Measurements from ENCODE around the gene GABRG3. TPM values are rescaled to one million over a fixed set of nuclear protein-coding genes. Genes with fewer than 3 reads are reported as not detected.

Gene GABRG3
- total and polyA plus RNA-seq, 3 donors from 2014 or later = 3.7 to 13.4 (median 6.9) TPM

DNA sequence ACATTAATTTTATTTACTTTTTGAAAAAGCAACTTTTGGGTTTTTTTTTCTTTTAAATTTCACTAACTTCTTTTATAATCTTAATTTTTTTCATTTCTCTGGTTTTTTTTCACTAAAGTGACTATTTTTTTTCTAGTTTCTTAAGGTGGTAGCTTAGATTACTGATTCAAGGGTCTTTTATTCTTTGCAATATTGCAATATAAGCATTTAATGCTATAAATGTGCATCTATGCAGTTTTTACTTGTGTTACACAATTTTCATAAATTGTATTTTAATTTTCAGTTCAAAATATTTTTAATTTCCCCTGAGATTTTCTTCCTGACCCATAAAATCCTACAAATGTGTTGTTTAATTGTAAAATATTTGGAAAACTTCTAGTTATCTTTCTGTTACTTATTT lies 535.8 kb downstream of the GABRG3 start:
- no peak for DNase-seq
- H3K4me1 ChIP-seq = no peaks in the 10 kb centered on the region
- no peak overlapping the region for H3K27ac ChIP-seq
- TF ChIP-seq, protein P1, sequence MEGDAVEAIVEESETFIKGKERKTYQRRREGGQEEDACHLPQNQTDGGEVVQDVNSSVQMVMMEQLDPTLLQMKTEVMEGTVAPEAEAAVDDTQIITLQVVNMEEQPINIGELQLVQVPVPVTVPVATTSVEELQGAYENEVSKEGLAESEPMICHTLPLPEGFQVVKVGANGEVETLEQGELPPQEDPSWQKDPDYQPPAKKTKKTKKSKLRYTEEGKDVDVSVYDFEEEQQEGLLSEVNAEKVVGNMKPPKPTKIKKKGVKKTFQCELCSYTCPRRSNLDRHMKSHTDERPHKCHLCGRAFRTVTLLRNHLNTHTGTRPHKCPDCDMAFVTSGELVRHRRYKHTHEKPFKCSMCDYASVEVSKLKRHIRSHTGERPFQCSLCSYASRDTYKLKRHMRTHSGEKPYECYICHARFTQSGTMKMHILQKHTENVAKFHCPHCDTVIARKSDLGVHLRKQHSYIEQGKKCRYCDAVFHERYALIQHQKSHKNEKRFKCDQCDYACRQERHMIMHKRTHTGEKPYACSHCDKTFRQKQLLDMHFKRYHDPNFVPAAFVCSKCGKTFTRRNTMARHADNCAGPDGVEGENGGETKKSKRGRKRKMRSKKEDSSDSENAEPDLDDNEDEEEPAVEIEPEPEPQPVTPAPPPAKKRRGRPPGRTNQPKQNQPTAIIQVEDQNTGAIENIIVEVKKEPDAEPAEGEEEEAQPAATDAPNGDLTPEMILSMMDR (IDR thresholded peaks at IDR 0.05) = no peak
- no peak for TF ChIP-seq POLR2A (IDR thresholded peaks at IDR 0.05)
- H3K4me3 ChIP-seq = no peak overlapping the region
- H3K9me3 ChIP-seq = no peaks in the 10 kb centered on the region
- H3K27me3 ChIP-seq = no peaks in the 10 kb centered on the region
- H3K36me3 ChIP-seq (ENCODE audit: low read depth, missing control alignments) = no peaks in the 10 kb centered on the region
- intact Hi-C loops (cut with DNase I; ENCODE audit: low total_unique reads) = no loop called here

DNA sequence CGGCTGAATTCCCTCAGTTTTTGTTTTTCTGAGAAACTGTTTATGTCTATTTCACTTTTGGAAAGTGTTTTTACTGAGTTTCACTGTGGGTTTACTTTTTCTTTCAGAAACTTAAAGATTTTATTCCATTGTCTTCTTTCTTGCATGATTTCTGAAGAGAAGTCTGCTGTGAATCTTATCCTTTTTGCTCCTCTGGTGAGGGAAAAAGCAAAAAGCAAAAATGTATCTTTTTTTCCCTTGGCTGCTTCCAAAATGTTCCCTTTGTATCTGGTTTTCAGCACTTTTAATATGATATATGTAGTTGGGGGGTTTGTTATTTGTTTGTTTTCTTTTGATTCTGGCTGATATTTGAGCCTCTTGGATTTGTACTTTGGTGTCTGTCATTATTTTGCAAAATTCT lies 538.0 kb downstream of the GABRG3 start:
- Histone ChIP-seq H3K27ac (no peak overlapping the region), H3K4me1 (no peaks in the 10 kb centered on the region), H3K27me3 (no peaks in the 10 kb centered on the region), H3K36me3 (ENCODE audit: low read depth, missing control alignments) (no peaks in the 10 kb centered on the region), H3K4me3 (no peak overlapping the region), H3K9me3 (no peaks in the 10 kb centered on the region)
- WGBS, 2 donors = 86 to 95% methylated on average over 1 of the region's 1 CpG
- DNase-seq = no peak
- TF ChIP-seq, protein P1 (IDR thresholded peaks at IDR 0.05) = no peak
- no peak for TF ChIP-seq POLR2A (IDR thresholded peaks at IDR 0.05)
- intact Hi-C loops (cut with DNase I; ENCODE audit: low total_unique reads) = no loop called here

DNA sequence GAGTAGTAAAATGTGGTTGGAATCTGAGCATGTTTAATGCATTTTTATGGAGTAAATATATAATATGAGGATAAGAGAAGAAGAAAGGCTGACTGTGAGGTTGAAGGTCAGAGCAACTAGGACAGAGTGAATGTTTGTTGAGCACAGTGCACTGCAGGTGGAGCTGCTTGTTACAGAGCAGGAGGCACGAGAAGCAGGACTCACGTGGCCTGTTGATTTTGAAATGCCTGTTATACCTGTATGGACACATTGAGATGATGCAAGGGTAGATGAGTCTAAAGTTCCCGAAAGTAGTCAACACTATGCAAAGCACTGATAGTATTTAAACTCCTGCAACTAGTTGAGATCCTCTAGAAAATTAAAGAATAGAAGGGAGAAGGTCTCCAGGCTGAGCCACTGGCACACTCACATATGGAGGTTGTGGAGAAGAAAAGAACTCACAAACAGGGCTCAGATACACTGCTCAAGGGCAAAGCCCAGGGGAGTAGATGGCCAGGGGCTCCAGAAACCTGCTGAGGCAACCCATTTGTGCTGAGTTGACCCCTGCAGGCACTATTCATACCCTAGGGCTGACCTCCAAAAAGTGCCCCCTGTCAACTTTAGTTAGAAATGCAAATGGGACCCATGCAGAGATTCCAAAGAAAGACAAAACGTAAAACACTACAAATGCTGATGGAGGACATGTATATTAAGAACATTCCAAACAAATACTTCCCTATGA lies 541.5 kb downstream of the GABRG3 start:
- H3K27ac ChIP-seq = no peak overlapping the region
- no peak for DNase-seq
- TF ChIP-seq, protein P1 (IDR thresholded peaks at IDR 0.05) = no peak
- TF ChIP-seq POLR2A (IDR thresholded peaks at IDR 0.05) = no peak
- no peaks in the 10 kb centered on the region for H3K4me1 ChIP-seq
- H3K27me3 ChIP-seq = no peaks in the 10 kb centered on the region
- intact Hi-C loops (cut with DNase I; ENCODE audit: low total_unique reads) = no loop called here
- H3K9me3 ChIP-seq = no peaks in the 10 kb centered on the region
- no peak overlapping the region for H3K4me3 ChIP-seq
- WGBS, 2 donors = 81 to 82% methylated on average over 4 of the region's 4 CpGs
- H3K36me3 ChIP-seq (ENCODE audit: low read depth, missing control alignments) = no peaks in the 10 kb centered on the region

DNA sequence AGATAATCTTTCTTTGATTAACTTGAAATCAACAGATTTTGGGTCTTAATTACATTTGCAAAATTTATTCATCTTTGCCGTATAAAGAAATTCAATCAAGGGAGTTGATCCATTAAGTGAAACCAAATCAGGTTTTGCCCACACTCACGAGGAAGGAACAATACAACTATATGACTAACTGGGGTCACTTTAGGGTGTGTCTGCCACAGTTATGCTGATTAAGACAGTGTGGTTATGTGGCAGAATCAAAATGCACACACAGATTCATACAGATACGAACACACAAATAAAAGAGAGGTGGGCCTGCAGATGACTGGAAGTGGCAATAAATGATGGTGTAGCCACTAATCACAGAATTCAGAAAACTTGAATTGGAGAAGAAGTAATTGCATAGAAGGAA lies 543.5 kb downstream of the GABRG3 start:
- DNase-seq = no peak
- H3K9me3 ChIP-seq = no peaks in the 10 kb centered on the region
- H3K4me3 ChIP-seq = no peak overlapping the region
- H3K4me1 ChIP-seq = no peaks in the 10 kb centered on the region
- no peaks in the 10 kb centered on the region for H3K27me3 ChIP-seq
- 87 to 92% methylated on average over 3 of the region's 3 CpGs for WGBS, 2 donors
- intact Hi-C loops (cut with DNase I; ENCODE audit: low total_unique reads) = no loop called here
- H3K36me3 ChIP-seq (ENCODE audit: low read depth, missing control alignments) = no peaks in the 10 kb centered on the region
- no peak for TF ChIP-seq POLR2A (IDR thresholded peaks at IDR 0.05)
- TF ChIP-seq, protein P1 (IDR thresholded peaks at IDR 0.05) = no peak
- no peak overlapping the region for H3K27ac ChIP-seq

DNA sequence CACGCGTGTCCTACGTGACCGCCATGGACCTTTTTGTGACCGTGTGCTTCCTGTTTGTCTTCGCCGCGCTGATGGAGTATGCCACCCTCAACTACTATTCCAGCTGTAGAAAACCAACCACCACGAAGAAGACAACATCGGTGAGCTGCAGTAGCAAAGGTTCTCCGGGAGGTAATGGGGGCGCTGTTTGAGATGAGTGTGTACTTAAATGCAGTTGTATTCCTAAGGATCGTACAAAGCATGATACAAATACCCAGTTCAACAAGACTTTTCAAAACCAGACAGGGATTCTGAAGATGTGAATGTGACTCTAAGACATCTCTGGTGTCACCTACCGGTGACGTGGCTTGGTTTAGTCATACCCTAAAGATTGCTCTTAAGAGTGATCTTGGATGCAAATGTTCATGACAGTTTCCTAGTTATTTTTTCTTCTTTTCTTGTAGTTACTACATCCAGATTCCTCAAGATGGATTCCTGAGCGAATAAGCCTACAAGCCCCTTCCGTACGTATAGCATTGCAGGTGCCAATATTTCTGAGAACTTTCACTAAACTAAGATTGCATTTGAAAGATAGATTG lies 556.6 kb downstream of the GABRG3 start:
- 69% methylated on average over 18 of the region's 18 CpGs for WGBS, 2 donors
- intact Hi-C loops (cut with DNase I; ENCODE audit: low total_unique reads) = no loop called here
- peak; percentile 23 for DNase-seq
- no peaks in the 10 kb centered on the region for H3K27me3 ChIP-seq
- TF ChIP-seq, protein P1 (IDR thresholded peaks at IDR 0.05) = no peak
- TF ChIP-seq POLR2A (IDR thresholded peaks at IDR 0.05) = no peak
- no peak overlapping the region for H3K27ac ChIP-seq
- no peaks in the 10 kb centered on the region for H3K9me3 ChIP-seq
- H3K36me3 ChIP-seq (ENCODE audit: low read depth, missing control alignments) = no peaks in the 10 kb centered on the region
- no peaks in the 10 kb centered on the region for H3K4me1 ChIP-seq
- no peak overlapping the region for H3K4me3 ChIP-seq
